Mesothelial cell of epicardium (in vitro differentiated cells): Measurements from ENCODE around the gene NWD2. TPM values are rescaled to one million over a fixed set of nuclear protein-coding genes. Genes with fewer than 3 reads are reported as not detected.

Experiments used
- DNase-seq, 2 experiments: peaks; one replicate each; pipeline ENCODE4 v3.0.0; 2021; ENCODE audit warnings: low spot score in 2 of 2; ENCODE audit not compliant: unreplicated experiment in 2 of 2
- H3K27ac Mint-ChIP-seq: 2 replicates; pipeline ENCODE4 v1.8.0; 2021; ENCODE audit warnings: mixed read lengths
- H3K27me3 Mint-ChIP-seq: 2 replicates; pipeline ENCODE4 v1.8.0; 2021; ENCODE audit warnings: low read depth, mixed read lengths
- H3K36me3 Mint-ChIP-seq: 2 replicates; pipeline ENCODE4 v1.8.0; 2021; ENCODE audit warnings: mixed read lengths
- H3K4me1 Mint-ChIP-seq: 2 replicates; pipeline ENCODE4 v1.8.0; 2021; ENCODE audit warnings: mixed read lengths
- H3K4me3 Mint-ChIP-seq: 2 replicates; pipeline ENCODE4 v1.8.0; 2021; ENCODE audit warnings: mild to moderate bottlenecking, moderate library complexity, mixed read lengths
- H3K9me3 Mint-ChIP-seq: 2 replicates; pipeline ENCODE4 v1.8.0; 2021; ENCODE audit warnings: mixed read lengths
- total RNA-seq: library from RNA; stranded (reverse); gene quantifications from 3 replicates; pipeline ENCODE4 v1.2.1, GENCODE V29; 2021
- TF ChIP-seq, protein P1 (sequence below): fragments of 200-600 bp; sonication (generic); IDR thresholded peaks from one replicate; pipeline ENCODE4 v1.5.0; 2021; ENCODE audit warnings: antibody characterized with exemption; ENCODE audit not compliant: unreplicated experiment

NWD2 gene
- total RNA-seq, 1 donor from 2014 or later, result 0.02 TPM

GRCh38 chr4:37481547-37482122 is 237.1 kb downstream of the NWD2 start:
- Mint-ChIP-seq H3K27me3 (no peaks in the 10 kb centered on the region), H3K9me3 (peaks cover 15% of the 10 kb centered on the region), H3K4me1 (peaks cover 40% of the 10 kb centered on the region), H3K4me3 (no peak overlapping the region), H3K27ac (peak overlapping the region; percentile 48), H3K36me3 (peaks cover 9% of the 10 kb centered on the region)
- no peak for DNase-seq
- TF ChIP-seq, protein P1, sequence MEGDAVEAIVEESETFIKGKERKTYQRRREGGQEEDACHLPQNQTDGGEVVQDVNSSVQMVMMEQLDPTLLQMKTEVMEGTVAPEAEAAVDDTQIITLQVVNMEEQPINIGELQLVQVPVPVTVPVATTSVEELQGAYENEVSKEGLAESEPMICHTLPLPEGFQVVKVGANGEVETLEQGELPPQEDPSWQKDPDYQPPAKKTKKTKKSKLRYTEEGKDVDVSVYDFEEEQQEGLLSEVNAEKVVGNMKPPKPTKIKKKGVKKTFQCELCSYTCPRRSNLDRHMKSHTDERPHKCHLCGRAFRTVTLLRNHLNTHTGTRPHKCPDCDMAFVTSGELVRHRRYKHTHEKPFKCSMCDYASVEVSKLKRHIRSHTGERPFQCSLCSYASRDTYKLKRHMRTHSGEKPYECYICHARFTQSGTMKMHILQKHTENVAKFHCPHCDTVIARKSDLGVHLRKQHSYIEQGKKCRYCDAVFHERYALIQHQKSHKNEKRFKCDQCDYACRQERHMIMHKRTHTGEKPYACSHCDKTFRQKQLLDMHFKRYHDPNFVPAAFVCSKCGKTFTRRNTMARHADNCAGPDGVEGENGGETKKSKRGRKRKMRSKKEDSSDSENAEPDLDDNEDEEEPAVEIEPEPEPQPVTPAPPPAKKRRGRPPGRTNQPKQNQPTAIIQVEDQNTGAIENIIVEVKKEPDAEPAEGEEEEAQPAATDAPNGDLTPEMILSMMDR, result no peak

- TF ChIP-seq, protein P1, result no peak
- H3K36me3 Mint-ChIP-seq, result peaks cover 9% of the 10 kb centered on the region
- H3K27ac Mint-ChIP-seq, result no peak overlapping the region
- H3K4me3 Mint-ChIP-seq, result no peak overlapping the region
- peaks cover 47% of the 10 kb centered on the region for H3K4me1 Mint-ChIP-seq
- DNase-seq, result no peak
- peaks cover 11% of the 10 kb centered on the region for H3K9me3 Mint-ChIP-seq
- no peaks in the 10 kb centered on the region for H3K27me3 Mint-ChIP-seq
Measured at GRCh38 chr4:37482236-37482913, 237.8 kb downstream of the NWD2 start.

GRCh38 chr4:37483610-37484009 is 239.1 kb downstream of the NWD2 start:
- no peak for DNase-seq
- Mint-ChIP-seq H3K4me1 (peaks cover 46% of the 10 kb centered on the region), H3K4me3 (no peak overlapping the region), H3K9me3 (peaks cover 11% of the 10 kb centered on the region), H3K36me3 (peaks cover 9% of the 10 kb centered on the region), H3K27ac (no peak overlapping the region), H3K27me3 (no peaks in the 10 kb centered on the region)
- TF ChIP-seq, protein P1, result no peak

DNA sequence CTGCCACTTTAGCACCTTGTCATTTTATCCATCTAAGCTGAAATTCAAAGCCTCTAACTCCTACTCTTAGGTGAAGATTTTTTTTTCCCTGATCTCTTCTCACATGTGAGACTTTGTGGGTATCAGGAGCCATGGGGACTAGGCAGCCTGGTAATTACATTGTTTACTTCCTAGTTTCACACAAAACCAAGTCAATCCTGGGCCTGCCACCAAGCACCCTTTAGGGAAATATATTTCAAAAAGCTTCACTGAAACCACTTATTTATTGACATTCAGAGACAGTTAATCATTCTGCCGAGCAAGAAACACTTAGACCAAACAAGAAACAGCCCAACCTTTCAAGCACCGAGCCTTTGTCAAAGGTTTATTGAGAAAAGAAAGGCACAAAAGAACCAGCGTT is 241.6 kb downstream of the NWD2 start:
- Mint-ChIP-seq H3K4me3 (no peak overlapping the region), H3K36me3 (peaks cover 9% of the 10 kb centered on the region), H3K4me1 (peaks cover 28% of the 10 kb centered on the region), H3K27ac (peak overlapping the region; percentile 80), H3K9me3 (peaks cover 11% of the 10 kb centered on the region), H3K27me3 (no peaks in the 10 kb centered on the region)
- DNase-seq, result no peak
- TF ChIP-seq, protein P1, result no peak

- H3K9me3 Mint-ChIP-seq, result peaks cover 8% of the 10 kb centered on the region
- DNase-seq, result no peak
- H3K4me1 Mint-ChIP-seq, result peaks cover 22% of the 10 kb centered on the region
- TF ChIP-seq, protein P1, result no peak
- no peaks in the 10 kb centered on the region for H3K27me3 Mint-ChIP-seq
- no peak overlapping the region for H3K4me3 Mint-ChIP-seq
- H3K27ac Mint-ChIP-seq, result no peak overlapping the region
- H3K36me3 Mint-ChIP-seq, result peaks cover 9% of the 10 kb centered on the region
Measured at GRCh38 chr4:37487668-37488067, 243.1 kb downstream of the NWD2 start.
